HG03139 (cell line): ENCODE results near the gene SLC35F1.

Experiments used
- ATAC-seq: cut with Tn5 transposase; IDR thresholded peaks from one replicate; pipeline ENCODE4 v1.9.1; 2021; ENCODE audit not compliant: unreplicated experiment

Gene SLC35F1

DNA sequence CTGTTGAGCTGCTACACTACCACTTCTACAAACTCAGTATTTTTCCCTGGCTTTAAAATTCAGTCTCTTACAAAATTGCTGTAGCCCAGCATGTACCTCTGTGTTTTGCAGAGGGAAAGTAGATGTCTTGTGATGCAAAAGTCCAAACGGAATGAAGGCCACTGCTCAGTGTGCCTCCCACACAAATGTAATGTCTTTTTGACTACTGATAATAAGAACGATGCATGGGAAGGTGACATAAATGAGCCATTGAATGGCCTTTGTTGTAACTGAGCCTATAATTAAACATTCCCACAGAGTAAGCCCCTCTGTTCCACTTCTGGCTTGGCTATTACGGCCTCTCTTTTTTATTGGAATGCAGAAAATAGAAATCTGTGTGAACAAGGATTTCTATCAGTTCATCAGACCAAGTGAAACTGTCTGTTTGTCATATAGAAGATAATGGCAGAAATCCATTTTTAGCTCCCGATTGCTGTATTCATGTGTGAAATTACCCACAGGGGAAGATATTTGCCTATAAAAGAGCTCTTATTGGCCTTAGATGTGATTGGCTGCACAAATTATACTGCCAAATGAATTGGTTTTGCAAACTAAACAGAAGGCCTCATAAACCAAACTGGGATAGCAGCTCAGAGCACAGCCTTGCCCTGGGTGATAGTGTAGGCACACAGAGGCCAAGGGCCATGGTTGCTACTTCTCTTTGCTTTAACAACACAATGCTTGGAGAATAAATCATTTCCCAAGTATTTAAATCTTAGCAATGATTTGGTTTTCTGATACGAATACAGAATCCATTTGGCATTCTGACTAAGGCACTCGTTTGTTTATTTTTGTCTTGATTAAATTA lies 399.6 kb downstream of the SLC35F1 start:
- ATAC-seq: no peak

DNA sequence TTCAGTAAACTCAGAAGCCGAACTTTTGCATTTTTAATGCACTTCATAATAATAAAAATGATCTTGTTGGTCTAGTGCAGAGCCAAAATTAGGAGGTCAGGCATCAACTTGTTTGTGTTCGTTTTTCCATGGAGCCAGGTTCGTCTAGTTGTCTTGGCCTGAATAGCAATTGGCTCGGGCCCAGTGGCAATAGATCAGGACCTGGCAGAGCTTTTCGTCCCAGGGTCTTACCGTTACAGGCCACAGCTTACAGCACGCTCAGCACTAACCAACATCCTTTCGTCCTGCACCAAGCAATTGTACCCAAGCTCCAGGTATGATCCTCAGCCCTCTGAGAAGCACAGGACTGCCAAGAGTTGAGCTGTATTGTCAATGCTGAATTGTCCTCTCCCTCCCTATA lies 400.5 kb downstream of the SLC35F1 start:
- no peak for ATAC-seq

GRCh38 chr6:118309337-118310093 lies 402.5 kb downstream of the SLC35F1 start:
- no peak for ATAC-seq

GRCh38 chr6:118313208-118313607 lies 406.1 kb downstream of the SLC35F1 start:
- no peak for ATAC-seq

- no peak for ATAC-seq
Measured at GRCh38 chr6:118313762-118314161, 406.7 kb downstream of the SLC35F1 start.

DNA sequence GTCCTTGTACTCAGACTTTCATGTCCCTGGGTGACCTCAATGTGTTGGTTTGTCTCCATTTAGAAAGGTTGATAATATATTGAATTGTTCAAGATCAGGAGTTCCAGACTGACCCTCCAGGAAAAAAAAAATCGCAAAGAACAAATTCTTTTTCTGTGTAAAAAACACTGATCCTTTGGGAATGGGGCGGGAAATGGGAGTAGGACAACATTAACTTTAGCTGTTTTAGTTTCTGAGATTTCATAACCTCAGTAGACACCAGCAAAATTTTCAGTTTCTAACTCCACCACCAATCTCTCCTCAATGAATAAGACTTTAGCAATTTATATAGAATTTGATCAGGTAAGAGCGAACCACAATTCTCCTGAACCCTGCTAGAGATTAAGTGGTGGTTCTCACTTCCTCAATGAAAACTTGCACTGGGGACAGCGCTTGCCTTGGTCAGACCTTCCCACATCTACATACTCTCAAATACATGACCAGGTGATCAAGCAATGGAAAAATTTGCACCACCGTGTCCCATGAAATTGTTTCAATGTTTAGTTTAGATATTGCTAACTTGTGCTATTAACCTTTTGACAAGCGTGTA lies 409.8 kb downstream of the SLC35F1 start:
- no peak for ATAC-seq

- no peak for ATAC-seq
Measured at GRCh38 chr6:118317581-118318563, 410.8 kb downstream of the SLC35F1 start.

DNA sequence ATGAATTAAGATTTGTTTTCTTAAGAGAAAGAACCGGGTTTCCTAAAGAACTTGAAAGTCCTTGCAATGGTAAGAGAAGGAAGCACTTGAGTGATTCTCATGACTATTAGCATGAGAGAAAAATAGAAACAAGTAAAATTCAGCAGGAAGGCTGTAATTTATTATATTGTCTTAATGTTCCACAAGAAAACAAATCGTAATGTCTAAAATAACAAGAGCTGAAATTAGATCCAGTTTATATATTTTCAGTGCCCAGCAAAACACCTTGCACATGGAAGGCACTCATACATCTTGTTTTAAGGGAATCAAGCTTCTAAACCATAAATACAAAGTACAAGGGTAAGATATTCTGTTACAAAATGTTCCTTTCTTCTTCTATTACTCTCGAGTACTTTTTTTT lies 411.6 kb downstream of the SLC35F1 start:
- ATAC-seq: no peak

DNA sequence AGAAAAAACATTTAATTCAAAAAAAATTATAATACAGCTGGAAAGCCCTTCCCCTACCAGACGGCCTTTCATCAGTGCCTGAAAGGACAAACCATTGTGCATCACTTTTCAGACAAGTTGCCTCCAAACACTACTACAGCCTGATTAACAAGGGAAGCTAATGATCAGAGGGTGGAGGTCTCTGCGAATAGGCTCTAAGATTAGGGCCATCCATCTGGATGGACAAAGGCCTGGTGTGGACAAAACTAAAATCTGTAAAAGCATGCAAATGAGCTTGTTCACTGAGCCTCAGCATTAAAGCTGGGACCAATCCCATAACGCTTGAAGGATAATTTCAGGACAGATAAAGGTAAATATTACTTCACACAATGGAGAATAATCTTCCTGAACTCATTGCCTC lies 412.4 kb downstream of the SLC35F1 start:
- ATAC-seq: no peak

GRCh38 chr6:118319894-118320649 lies 413.0 kb downstream of the SLC35F1 start:
- ATAC-seq: no peak

- ATAC-seq: no peak
Measured at GRCh38 chr6:118320652-118321051, 413.6 kb downstream of the SLC35F1 start.

- ATAC-seq: no peak
Measured at GRCh38 chr6:118324116-118324515, 417.1 kb downstream of the SLC35F1 start.

DNA sequence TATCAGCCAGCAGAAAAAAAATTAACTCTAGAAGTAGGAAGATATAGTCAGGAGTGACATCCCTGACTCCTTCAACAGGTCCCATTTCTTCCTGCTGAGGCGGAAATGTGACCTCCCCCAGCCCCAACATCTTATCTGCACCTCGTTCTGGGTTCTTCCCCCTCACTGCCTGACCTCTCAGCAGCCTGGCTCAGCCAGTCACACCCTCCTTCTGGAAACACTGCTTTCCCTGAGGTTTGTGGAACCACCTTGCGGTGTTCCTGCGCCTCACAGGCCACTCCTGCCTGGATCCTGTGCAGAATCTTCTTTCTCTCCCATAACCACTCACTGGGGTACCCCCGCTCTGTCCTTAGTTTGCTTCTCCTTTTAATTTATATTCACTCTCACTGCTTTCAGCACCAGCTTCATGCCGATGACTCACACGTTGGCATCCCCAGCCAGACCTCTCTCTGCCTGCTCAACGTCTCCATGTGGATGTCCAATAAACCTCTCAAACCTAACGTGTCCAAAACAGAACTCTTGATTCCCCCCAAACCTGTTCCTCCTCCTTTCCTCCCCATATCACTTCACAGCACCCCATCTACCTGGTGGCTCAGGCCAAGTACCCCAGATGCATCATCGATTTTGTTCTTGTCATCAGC lies 418.3 kb downstream of the SLC35F1 start:
- no peak for ATAC-seq

DNA sequence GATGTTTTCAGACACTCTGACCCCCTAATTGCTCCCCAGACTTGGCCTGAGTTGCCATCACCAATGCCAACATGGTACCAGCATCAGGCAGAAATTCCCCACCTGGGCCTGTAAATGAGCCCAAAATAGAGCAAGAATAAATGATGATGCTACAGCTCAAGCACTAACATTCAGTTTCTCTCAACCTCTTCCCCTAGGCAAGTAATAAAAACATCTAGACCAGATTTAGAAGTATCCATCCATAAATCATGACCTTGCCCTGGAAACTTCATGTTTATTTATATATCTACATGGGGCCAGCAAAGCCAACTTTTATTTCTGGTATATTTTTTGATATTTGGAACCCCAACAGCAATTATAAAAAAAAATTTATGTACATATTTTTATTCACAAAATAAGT lies 419.6 kb downstream of the SLC35F1 start:
- no peak for ATAC-seq

GRCh38 chr6:118327237-118327636 lies 420.2 kb downstream of the SLC35F1 start:
- ATAC-seq: no peak

- no peak for ATAC-seq
Measured at GRCh38 chr6:118333772-118334171, 426.7 kb downstream of the SLC35F1 start.

DNA sequence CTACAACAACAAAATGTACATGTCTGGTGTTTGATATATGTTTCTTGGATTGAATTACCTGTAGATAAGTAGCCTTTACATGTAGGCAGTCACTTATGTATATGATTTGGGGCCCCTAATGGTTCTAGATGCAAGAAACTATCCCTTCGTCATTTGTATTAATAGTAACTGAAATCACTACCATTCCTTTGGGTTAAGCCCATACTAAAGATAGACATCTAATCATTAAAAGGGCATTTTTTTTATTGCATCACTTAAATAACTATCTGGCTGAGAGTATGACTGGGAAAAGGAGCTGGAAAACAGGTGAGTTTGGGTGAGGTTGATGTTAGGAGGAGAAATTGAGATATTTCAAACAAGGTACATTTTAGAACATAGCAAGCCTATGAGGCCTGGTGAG lies 427.6 kb downstream of the SLC35F1 start:
- ATAC-seq: no peak

DNA sequence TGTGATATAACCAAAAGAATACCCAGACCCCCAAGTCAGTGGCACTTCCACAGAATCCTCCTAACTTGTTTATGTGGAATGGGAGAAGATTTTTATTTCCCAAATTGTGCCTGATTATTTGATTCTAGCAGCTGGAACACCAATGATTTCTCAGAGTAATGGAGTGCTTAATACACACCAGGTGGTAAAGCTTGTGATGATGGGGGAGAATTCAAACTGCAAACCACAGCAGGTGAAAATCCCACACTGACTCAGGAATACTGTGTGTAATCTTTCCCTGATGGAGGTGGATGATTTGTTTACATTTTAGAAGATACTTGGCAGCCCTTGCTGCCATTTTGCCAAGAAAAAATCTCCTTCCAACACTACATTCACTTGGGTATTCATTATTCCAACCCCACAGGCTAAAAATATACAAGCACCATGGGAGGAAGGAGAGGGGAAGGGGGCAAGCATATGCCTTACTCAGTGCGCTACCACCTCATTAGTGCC lies 428.3 kb downstream of the SLC35F1 start:
- no peak for ATAC-seq

GRCh38 chr6:118344014-118344670 lies 437.1 kb downstream of the SLC35F1 start:
- no peak for ATAC-seq
